SK-N-SH (cell line): ENCODE data around the gene HOXC10.

Experiments
- CTCF ChIP-seq: fragments of 200-600 bp; sonication (generic); IDR thresholded peaks from 2 replicates; pipeline ENCODE4 v1.6.1; 2017; ENCODE audit warnings: antibody characterized with exemption, mild to moderate bottlenecking, moderate library complexity
- EP300 ChIP-seq, 2 experiments: IDR thresholded peaks; 2 replicates each; pipeline versions ENCODE4 v1.4.0 to v1.6.1; 2012; ENCODE audit warnings: borderline replicate concordance in 1 of 2, low read depth in 1 of 2, low read length in 1 of 2
- FOXJ3 ChIP-seq: sonication (generic); formaldehyde crosslinking; IDR thresholded peaks from 2 replicates; pipeline ENCODE4 v1.5.1; 2020; ENCODE audit warnings: mild to moderate bottlenecking, missing genetic modification reagents
- JUND ChIP-seq: IDR thresholded peaks from 2 replicates; pipeline ENCODE4 v1.4.0; 2012
- MXI1 ChIP-seq: IDR thresholded peaks from 2 replicates; pipeline ENCODE4 v1.6.1; 2012; ENCODE audit warnings: mild to moderate bottlenecking, low read depth, low read length, improper control_type of control experiment
- POLR2AphosphoS5 ChIP-seq: IDR thresholded peaks from 2 replicates; pipeline ENCODE4 v1.6.1; 2012; ENCODE audit warnings: low read depth, low read length
- RAD21 ChIP-seq: IDR thresholded peaks from 2 replicates; pipeline ENCODE4 v1.6.1; 2012; ENCODE audit warnings: mild to moderate bottlenecking, low read length
- REST ChIP-seq: IDR thresholded peaks from 2 replicates; pipeline ENCODE4 v1.6.1; 2012; ENCODE audit warnings: mild to moderate bottlenecking, low read depth, low read length, moderate library complexity
- TCF12 ChIP-seq: IDR thresholded peaks from 2 replicates; pipeline ENCODE4 v1.4.0; 2012
- TEAD4 ChIP-seq: IDR thresholded peaks from 2 replicates; pipeline ENCODE4 v1.4.0; 2012; ENCODE audit warnings: mild to moderate bottlenecking, borderline replicate concordance; ENCODE audit not compliant: insufficient read depth
- YY1 ChIP-seq: IDR thresholded peaks from 2 replicates; pipeline ENCODE4 v1.4.0; 2012; ENCODE audit warnings: low read depth, mild to moderate bottlenecking

GRCh38 chr12:54005531-54005852 is 20.5 kb downstream of the HOXC10 start:
- TF ChIP-seq EP300 (IDR thresholded peaks at IDR 0.05; ENCODE audit: borderline replicate concordance in 1 of 2, low read depth in 1 of 2, low read length in 1 of 2) (no peak), TEAD4 (no peak), CTCF (no peak), JUND (no peak), RAD21 (no peak), MXI1 (no peak), REST (no peak), TCF12 (no peak), FOXJ3 (CRISPR knock-in tag) (no peak), POLR2AphosphoS5 (no peak), YY1 (no peak)
